NCI-H748 (cell line): ENCODE data around the gene KCNJ5.
A peak's percentile ranks its signal among the peaks of the same experiment; 100 is the strongest.

ENCODE experiments used
- DNase-seq: peaks from one replicate; lab custom pipeline; 2025; ENCODE audit not compliant: unreplicated experiment; lab: John Stamatoyannopoulos, UW

KCNJ5 gene

DNA sequence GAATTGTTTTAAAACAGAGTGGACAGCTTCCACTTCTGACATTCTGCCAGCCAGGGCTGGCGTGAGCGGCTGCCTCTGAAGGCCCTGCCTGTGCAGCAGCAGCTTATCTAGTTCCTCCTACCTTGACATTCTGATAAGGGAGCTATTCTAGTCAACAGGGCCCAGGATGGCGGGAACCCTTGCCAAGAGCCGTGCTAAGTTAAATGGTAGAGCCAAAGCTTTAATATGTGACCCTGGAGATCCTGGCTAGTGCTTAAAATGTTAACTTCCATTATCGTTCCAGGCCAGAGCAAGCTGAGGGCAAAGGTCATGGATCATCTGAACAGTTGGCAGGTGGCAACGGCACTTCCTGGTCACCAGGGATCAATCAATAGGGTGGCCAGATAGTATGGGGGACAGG is 3.5 kb downstream of the KCNJ5 start:
- DNase-seq: no peak

DNA sequence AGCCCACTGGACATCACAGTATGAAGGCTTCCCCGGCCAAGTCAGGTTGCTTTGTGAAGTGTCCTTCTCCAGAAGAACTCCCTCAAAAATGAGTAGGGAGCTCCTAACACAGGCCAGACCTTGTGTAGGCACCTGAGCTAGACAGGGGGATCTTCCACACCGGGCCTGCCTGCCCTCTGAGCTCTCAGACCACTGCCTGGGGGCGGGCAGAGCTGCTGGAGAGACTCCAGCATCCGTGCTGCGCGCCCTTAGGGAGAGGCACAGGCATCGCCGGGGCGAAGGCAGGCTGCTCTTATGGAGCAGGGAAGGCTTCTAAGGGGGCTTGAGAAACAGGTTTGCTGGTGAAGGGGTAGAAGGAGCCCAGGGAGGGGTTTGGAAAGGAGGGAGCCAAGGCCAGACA is 4.4 kb downstream of the KCNJ5 start:
- DNase-seq: no peak

DNA sequence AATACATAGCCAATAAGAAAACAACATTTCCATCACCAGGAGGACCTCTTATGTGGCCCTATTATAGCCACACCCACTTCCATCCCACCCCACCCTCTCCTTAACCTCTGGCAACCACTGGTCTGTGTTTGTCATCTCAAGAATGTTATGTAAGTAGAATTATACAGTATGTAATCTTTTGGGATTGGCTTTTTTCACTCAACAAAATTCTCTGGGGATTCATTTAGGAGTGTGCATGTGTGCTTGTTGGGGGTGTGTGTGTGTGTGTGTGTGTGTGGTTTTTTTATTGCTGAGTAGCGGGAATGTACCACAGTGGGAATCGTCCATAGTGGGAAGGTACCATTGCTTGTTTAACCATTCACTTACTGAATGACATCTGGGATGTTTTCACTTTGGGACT is 5.2 kb downstream of the KCNJ5 start:
- DNase-seq: peak; percentile 4

DNA sequence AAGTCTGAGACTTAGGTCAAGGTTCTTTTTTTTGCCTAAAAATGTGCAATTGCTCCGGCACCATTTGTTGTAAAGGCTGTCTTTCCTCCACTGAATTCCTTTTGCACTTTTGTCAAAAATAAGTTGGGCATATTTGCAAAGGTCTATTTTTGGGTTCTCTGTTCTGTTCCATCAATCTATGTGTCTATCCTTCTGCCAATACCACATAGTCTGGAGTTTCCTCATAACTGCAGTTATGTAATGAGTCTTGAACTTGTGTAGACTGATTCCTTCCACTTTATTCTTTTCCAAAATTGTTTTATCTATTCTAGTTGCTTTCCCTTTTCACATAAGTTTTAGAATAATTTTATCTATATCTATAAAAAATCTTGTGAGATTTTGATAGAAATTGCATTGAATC is 6.7 kb downstream of the KCNJ5 start:
- no peak for DNase-seq

DNA sequence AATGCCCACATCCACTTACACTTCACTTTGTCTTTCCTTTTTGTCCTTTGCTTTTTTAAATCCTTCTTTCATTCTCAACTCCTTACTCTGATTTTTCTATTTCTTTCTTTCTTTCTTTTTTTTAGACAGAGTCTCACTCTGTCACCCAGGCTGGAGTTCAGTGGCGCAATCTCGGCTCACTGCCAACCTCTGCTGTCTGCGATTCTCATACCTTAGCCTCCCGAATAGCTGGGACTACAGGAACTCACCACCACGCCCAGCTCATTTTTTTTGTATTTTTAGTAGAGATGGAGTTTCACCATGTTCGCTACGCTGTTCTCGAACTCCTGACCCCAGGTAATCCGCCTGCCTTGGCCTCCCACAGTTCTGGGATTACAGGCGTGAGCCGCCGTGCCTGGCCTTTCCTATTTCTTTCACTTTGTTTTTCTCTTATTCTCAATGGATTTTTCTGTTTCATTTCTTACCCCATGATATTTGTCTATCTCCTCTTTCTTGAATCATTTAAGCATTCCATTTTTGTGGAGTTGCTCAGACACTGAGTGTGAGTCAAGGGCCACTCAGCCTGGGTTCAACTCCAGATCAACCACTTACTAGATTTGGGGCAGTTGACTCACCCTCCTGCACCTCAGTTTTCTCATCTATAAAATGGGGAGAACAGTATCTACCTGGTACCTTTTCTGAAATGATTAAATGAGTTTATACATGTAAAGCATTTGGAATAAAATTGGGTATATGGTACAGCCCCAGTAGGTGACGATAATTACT is 7.6 kb downstream of the KCNJ5 start:
- DNase-seq: no peak

DNA sequence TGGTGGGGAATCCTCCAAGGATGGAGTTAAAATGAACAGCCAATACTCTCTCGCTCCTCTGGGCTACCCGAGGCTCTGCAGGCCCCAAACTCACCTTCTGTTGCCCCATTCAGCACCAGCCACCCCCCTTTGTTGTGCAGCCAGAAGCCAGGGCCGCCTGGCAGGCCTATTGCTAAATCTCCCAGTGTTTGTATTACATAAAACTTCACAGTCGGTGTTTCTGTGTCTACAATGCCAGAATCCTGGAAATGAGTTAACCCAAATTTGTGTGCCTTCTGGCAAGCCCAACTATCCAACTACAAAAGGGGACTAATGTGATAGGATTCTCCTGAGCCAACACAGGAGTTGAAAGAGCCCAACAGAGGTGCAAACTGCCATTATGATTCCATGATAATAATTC is 9.3 kb downstream of the KCNJ5 start:
- no peak for DNase-seq

DNA sequence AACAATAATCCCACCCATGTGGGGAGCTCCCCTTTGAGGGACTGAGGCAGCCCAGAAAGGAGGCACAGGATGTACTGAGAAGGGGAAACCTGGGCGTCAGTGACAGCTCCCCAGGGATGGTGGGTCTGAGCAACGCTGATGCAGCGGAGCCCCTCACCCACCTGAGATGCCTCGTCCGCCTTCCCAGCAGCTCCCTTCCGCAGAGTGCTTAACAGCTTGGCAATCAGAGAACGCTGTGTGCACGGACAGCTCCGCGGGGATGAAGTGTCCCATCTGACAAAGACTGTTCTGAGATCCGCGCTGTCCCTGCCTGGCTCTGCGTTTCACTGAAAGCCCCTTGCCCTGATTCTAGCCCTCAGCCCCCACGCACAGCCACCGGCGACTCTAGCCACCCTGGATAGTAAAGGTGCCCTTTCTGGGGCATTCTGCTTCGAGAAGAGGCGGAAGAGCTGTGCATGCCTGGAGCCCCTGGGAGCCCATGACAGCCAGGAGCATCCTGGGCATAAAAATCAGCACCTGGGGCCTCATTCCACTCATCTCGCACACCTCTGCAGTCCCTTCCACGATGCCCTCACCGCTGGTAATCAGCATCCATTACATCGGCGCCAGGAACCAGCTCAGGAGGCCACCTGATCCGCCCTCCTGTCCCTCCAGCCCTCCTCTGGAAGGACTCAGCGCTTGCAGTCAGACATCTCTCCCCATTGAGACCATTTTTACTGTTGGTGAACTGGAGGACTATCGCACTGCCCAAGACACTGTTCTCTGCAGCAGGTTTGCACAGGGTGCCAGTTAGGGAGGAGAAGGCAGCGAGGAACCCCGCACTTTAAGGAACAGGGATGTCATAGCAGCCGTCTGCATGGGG is 10.7 kb downstream of the KCNJ5 start:
- DNase-seq: no peak

DNA sequence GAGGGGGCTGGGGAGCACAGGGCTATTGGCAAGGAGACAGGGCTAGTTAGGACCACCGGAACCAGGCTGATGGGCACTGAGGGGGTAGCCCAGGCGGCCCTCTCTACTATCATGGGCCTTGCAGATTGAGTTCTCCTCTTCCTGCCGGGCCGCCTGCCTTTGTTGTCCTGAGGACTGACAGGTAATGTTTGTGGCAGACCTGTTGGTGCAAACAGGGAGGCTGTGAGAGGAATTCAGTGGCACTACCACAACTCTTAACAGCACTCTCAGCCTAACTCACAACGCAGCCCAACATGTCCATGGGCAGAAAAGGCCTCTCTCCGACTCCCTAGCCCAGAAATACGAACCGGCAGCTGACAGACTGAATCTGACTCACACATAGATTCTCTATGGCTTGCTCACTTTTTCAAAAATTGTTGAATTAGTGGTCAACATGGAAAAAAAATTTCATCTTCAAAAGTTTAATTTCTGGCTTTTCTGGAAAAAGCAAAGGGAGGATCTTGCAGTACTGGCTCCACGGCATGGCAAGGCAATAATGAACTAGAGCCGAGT is 11.4 kb downstream of the KCNJ5 start:
- no peak for DNase-seq

DNA sequence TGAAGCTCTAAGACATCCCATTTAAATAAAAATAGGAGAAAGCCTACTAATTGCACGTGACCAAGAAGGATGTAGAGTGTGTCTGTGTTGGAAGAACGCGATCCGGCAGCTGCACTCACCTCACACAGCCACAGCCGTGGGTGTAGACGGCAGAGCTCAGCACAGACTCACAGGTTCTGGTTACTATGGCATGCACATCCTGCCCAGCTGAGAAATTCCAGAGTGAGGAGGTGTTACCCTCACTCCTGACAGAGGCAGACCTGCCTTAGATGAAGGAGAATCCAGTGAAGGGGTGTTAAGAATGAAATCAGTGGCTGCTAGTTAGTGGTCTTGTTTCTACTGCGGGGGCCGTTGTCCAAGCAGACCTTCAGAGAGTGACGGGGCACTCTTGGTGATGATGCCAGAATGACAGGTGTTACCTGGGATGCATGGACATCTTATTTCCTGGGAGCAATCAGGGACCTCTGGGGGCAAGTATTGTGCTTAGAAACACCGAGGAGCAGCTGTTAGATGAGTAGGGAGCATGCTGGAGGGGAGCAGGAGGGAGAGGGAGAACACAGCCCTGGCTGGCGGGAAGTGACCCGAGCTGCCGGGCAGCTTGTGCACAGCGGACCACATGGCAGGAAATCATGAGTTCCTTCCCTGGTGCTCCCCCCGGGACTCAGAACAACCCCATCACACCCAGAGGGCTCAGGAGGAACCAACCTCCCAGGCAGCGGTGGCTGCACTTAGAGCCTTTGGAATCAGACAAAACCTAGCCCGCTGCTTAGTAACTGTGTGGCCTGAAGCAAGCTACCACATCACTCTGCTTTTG is 12.3 kb downstream of the KCNJ5 start:
- DNase-seq: no peak

DNA sequence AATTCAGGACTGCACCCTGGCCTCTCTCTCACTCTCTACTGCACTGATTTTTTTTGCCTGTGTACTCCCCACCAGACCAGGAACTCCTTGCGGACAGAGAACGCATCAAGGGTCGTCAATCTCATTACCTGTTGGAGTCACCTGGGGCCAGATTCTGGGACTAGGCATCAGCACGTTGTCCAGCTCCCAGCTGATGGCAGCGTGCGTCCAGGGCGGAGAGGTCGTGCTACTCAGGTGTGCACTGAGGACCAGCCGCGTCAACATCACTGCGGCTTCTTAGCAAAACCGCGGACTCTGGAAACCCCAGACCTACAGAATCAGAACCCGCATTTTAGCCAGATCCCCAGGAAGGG is 13.1 kb downstream of the KCNJ5 start:
- no peak for DNase-seq

DNA sequence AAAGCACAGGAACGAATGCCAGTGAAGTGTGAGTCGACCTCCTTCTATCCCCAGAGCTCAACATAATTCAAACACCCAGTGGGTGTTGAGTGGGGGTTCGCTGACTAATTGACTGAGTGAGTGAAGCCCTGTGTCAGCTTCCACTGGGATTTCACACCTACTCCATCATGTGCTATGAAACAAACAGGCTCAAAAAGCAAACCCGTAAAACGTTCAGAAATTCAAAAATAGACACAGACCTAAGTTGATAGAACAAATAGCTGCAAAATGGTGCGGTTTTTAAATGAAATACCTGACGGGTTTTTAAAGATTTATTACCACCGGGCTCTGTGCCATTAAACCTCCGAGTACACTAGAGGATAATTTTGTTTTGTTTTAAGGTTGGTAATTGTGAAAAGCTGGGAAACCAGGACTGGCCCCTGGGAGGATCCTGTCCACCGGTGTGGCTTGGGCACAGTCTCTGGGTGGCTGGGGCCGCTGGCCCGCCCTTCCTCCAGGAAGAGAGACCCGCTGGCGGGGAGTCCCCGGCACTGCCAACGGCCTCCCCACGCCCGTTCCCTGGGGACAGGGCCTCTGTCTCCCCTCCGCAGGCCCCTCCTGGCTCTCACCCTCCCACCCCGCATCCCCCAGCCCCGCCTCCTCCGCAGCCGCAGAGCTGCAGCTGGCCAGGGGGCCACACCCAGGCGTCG is 13.6 kb downstream of the KCNJ5 start:
- peak; percentile 63 for DNase-seq

DNA sequence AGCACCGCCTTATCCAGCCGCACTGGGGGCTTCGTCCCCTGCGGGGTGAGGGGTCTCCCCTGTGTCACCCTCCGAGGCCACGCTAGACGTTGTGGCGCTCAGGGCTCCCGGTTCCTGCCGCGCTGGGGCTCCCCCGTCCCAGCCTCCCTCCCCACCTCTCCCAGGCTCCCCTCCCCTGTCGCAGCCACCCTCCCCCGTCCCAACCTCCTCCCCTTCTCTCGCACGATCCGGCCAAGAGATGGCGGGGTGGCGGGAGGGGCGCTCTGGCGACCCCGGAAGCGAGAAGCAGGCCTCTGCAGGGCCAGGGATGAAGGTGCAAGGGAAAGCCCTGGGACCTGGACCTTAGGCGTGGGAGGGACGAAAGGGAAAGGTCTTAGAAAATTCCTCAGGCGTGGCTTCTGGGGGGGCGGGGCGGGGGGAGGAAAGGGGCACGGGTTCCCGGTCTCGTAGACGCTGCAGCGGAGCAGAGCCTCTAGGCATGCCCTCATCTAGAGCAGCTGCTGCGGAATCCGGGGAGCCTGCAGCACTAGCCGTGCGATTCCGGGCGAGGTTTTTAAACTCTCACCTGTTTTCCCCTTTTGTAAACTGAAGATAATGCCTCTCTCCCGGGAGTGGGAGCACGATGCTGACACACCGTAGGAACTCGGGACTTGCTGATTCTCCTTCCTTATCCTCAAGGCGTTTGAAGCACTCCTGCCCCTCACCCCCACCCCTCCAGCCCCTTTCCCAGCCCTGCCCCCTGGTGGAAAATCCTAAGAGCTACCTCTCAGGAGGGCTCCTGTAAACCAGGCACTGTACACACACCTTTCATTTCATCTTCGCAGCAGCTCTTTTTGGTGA is 14.4 kb downstream of the KCNJ5 start:
- peak; percentile 72 for DNase-seq

DNA sequence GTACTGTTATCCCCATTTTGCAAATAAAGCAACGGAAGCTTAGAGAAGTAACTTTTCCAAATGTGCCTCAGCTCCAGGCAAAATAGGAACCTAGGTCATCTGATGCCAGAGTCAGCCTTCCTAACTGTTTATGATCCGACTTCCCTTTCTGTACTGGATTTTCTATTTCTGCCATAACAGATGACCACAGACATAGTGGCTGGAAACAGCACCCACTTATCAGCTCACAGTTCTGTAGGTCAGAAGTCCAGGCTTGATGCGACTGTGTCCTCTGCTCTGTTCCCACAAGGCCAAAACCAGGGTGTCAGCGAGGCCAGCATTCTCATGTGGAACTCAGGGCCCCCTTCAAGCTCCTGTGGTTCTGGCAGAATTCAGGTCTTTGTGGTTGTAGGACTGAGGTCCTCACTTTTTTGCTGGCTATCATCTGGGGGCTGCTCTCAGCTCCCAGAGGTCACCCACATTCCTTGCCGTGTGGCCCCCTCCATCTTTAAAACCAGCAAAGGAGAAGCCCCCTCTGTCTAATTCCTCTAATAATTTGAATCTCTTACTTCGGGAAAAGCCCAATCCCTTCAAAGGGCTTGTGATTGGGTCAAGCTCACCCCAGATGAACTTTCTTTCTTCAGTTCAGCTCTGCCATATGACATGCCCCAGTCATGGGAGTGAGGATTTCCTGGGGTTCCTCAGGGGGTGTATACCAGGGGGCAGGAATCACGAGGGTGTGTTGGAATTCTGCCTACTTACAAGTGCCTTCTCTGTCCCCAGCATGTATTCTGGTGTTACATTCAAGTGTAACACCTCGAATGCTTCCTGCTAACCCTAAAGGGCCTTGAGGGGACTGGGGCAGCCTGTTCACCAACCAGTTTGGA is 15.3 kb downstream of the KCNJ5 start:
- DNase-seq: no peak

DNA sequence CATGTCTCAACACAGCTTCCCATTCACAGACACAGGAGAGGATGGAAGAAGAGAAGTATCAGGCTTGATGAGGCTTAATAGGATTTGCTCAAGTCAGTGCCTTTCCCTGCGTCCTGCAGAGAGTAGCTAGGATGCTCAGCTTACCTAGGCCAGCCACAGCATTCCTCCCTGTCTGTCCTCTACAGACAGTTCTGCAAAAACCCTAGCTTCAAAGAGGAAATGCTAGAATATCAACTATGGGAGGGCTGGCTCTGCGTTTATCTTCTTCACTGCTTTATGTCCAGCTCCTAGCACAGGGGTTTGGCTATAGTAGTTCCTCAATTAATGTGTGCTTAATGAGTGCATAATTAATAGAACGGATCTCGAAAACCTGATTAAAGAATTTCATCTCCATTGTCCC is 16.4 kb downstream of the KCNJ5 start:
- DNase-seq: no peak

DNA sequence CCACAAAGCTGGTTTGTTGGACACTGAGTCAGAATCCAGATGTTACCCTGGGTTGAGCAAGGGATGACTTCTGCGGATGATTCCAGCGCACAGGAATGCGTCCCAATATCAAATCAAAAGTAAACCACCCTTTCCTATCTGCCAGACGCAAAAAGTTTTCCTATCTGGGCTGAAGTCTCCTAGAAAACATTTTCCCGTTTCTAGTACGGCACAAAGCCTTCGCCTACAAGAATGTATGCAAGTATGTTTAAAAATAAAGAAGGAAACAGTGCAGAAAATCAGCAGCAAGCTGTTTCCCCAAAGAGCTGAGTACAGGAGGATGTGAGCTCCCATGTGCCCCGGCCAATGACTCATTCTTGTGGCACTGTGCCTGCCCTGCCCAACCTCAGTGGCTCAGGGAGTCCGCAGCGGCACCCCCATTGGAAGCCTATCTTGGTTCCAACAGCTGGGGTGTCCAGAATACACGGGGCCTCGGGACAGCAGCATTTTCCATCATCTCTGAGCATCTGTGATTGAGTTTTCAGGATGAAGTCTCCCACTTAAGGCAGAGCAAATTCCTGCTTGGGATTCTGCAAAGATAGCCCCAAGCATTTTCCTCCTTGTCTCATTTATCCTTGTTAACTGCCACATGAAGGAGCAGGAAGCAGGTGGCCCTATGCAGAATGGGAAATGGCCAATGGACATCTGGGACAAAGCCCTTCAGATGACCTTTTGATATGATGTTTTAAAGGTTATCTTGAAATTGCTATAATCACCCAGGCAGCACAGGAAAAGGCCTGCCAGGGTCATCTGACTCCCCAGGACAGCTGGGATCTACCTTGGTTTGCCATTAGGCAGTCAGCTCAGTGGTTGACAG is 17.5 kb downstream of the KCNJ5 start:
- DNase-seq: no peak

DNA sequence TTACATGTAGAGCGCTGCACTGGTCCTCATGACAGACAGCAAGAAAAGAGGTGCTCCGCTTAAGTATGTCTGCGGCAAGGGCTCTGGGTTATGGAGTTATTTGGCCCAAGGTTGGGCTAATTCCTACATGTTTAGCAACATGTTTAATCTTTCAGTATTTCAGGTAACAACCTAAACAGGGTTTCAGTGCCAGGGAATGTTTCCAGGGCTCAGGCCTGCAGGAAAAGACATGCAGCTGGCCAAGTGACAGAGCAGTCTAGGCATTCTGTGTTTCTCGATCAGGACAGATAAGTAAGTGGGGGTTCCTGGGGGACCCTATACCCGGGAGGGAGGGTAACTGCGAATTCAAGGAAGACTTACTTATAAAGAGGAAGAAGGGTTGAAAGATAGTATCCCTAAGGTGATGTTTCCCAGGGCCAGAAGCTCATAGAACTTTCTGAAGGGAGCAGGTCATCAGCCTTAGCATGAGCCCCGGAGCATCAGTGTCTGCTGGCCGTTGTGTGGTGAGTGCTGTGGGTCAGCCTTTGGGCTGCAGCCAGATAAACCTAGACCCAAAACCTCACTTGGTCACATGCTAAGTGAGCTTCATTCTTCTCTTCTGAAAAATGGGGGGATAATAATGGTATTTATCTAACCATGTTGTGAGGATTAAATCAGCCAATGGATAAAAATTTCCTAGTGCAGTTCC is 18.4 kb downstream of the KCNJ5 start:
- DNase-seq: no peak

DNA sequence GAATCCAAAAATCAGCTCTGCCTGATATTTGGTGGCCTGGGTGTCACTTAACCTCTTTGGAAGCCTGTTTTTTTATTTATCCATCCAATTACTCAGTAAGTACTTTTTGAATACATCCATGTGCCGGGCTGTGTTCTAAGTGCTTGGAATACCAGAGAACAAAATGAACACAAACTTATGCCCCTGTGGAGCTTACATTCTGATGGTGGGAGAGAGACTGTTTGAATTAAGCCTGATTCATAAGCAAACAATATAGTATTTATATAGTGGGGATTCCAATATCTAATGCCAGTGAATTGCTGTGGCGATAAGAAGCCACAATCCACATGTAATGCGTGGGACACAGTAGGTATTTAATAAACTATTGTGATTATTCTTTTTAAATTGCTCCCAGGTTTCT is 19.4 kb downstream of the KCNJ5 start:
- no peak for DNase-seq
